ENCODE data around the gene PSD4.
A peak's percentile ranks its signal among the peaks of the same experiment; 100 is the strongest.

Gene PSD4

GRCh38 chr2:113186433-113186796 lies 12.6 kb downstream of the PSD4 start:
- no peak for DNase-seq

- no peak for DNase-seq
Measured at GRCh38 chr2:113187771-113188170, 14.0 kb downstream of the PSD4 start.

GRCh38 chr2:113190871-113191270 lies 17.1 kb downstream of the PSD4 start:
- no peak for DNase-seq

- no peak for DNase-seq
Measured at GRCh38 chr2:113192459-113193100, 18.8 kb downstream of the PSD4 start.

- DNase-seq, result no peak
Measured at GRCh38 chr2:113195923-113196501, 22.2 kb downstream of the PSD4 start.

- no peak for DNase-seq
Measured at GRCh38 chr2:113196839-113197238, 23.1 kb downstream of the PSD4 start.

GRCh38 chr2:113197347-113198047 lies 23.7 kb downstream of the PSD4 start:
- DNase-seq, result no peak

GRCh38 chr2:113198048-113198789 lies 24.4 kb downstream of the PSD4 start:
- DNase-seq, result no peak

- peak; percentile 94 for DNase-seq
Measured at GRCh38 chr2:113198790-113199612, 25.2 kb downstream of the PSD4 start.

- DNase-seq, result no peak
Measured at GRCh38 chr2:113200236-113200635, 26.5 kb downstream of the PSD4 start.

- no peak for DNase-seq
Measured at GRCh38 chr2:113200736-113201490, 27.1 kb downstream of the PSD4 start.

GRCh38 chr2:113201496-113202304 lies 27.9 kb downstream of the PSD4 start:
- no peak for DNase-seq

- no peak for DNase-seq
Measured at GRCh38 chr2:113202305-113203216, 28.8 kb downstream of the PSD4 start.

GRCh38 chr2:113203217-113203530 lies 29.4 kb downstream of the PSD4 start:
- DNase-seq, result no peak

GRCh38 chr2:113203901-113204519 lies 30.2 kb downstream of the PSD4 start:
- DNase-seq, result peak; percentile 92

GRCh38 chr2:113206251-113206650 lies 32.5 kb downstream of the PSD4 start:
- DNase-seq, result no peak

- no peak for DNase-seq
Measured at GRCh38 chr2:113207021-113207420, 33.2 kb downstream of the PSD4 start.

- DNase-seq, result no peak
Measured at GRCh38 chr2:113208396-113208795, 34.6 kb downstream of the PSD4 start.

- no peak for DNase-seq
Measured at GRCh38 chr2:113209011-113209645, 35.4 kb downstream of the PSD4 start.

Measured in islet precursor cell (in vitro differentiated cells).